Heart right ventricle (tissue), 16 donors: Measurements from ENCODE around the gene SLC37A2. TPM values are rescaled to one million over a fixed set of nuclear protein-coding genes. Genes with fewer than 3 reads are reported as not detected.

ENCODE experiments used
- ATAC-seq, 8 donors: fragments of 200-7000 bp; cut with Tn5 transposase; one replicate each; pipeline ENCODE4 v1.9.1; 2020; ENCODE audit warnings: mild to moderate bottlenecking in 8 of 8, moderate library complexity in 8 of 8, moderate number of reproducible peaks in 1 of 8
- DNase-seq, 2 donors: peaks; one replicate each; pipeline ENCODE4 v3.0.0-alpha.2; 2020
- H3K27ac ChIP-seq, 10 donors: fragments of 200-600 bp; sonication (generic) in 2 of 10; one replicate each; pipeline versions ENCODE4 v1.5.0 to v1.8.0; 2020 to 2022; ENCODE audit warnings: mild to moderate bottlenecking in 3 of 10
- H3K27me3 ChIP-seq, 7 donors: fragments of 200-600 bp; one replicate each; pipeline ENCODE4 v1.8.0; 2021 to 2022; ENCODE audit warnings: mild to moderate bottlenecking in 2 of 7
- H3K36me3 ChIP-seq, 9 donors: fragments of 200-600 bp; sonication (generic) in 1 of 9; one replicate each; pipeline versions ENCODE4 v1.5.0 to v1.8.0; 2020 to 2022; ENCODE audit warnings: mild to moderate bottlenecking in 2 of 9
- H3K4me1 ChIP-seq, 9 donors: fragments of 200-600 bp; sonication (generic) in 1 of 9; one replicate each; pipeline versions ENCODE4 v1.5.0 to v1.8.0; 2020 to 2022; ENCODE audit warnings: mild to moderate bottlenecking in 4 of 9
- H3K4me3 ChIP-seq, 10 donors: fragments of 200-600 bp; sonication (generic) in 2 of 10; one replicate each; pipeline versions ENCODE4 v1.5.0 to v1.8.0; 2020 to 2022; ENCODE audit warnings: mild to moderate bottlenecking in 7 of 10, moderate library complexity in 2 of 10
- H3K9me3 ChIP-seq, 11 donors: fragments of 200-600 bp in 10 of 11; sonication (generic) in 2 of 11; one replicate each; pipeline versions ENCODE4 v1.5.0 to v1.8.0; 2013 to 2022; ENCODE audit warnings: mild to moderate bottlenecking in 2 of 11, control low read depth in 1 of 11, moderate library complexity in 1 of 11
- CTCF ChIP-seq, 9 donors: fragments of 200-600 bp; sonication (generic) in 2 of 9; IDR thresholded peaks; one replicate each; pipeline versions ENCODE4 v1.5.0 to v1.8.0; 2021 to 2022; ENCODE audit warnings: antibody characterized with exemption in 9 of 9, mild to moderate bottlenecking in 5 of 9, moderate library complexity in 1 of 9
- WGBS, 2 donors: extraction: QIAGEN DNeasy Blood & Tissue Kit; methylation state at CpG; one replicate each; pipeline ENCODE4 v1.1.7; 2013; ENCODE audit warnings: inconsistent platforms in 1 of 2; 5-methylcytosine and 5-hydroxymethylcytosine counted together
- intact Hi-C, 10 donors: fragments of 100-400 bp; cut with DNase I; formaldehyde crosslinking; loops; one replicate each; pipeline versions ENCODE4 v1.11.1 to v1.14.2; 2022
- polyA plus RNA-seq, 2 donors: library from polyadenylated mRNA; stranded (reverse); fragments of 200-250 nt; gene quantifications; one replicate each; pipeline ENCODE4 v1.2.3, GENCODE V29; 2013
- total RNA-seq, 10 donors: library from RNA; stranded (reverse); fragmentation: NEBNext Ultra II Directional in 3 of 10; extraction: Animal tissue kit (Norgen Biotek cat#: 25700) in 3 of 10; gene quantifications; one replicate each; pipeline versions ENCODE4 v1.2.1 to v1.2.4, GENCODE V29; 2021 to 2023
- donor health status: Arrhythmogenic right ventricular cardiomyopathy.
- donor health status: ischemic (EF 13 %, LVEDD 7.1; RV severe dilation, severe dysfunction).
- donor health status: healthy with polysubstance abuse.
- donor health status: DM: no; HTN: yes; CAD: no.
- donor health status: DM: no; HTN: no; CAD: no.
- donor health status: ischemic (EF 25% LVEDD 6.9; RV normal size, moderate dysfunction).
- donor health status: ischemic (EF 25% LVEDD 5.7; RV mildly dilated, moderate dysfunction).
- donor health status: healthy.
- donor health status: DM: yes; HTN: yes; CAD: no.
- donor health status: Ischemic cardiomyopathy.
- donor health status: ischemic (EF 35%, LVEDD 5.7; RV mildly dilated, moderate dysfunction).
- donor health status: nonischemic (EF 11% LVEDD 7.7; RV severe dilation, severe dysfunction).
- donor health status: DM: yes; HTN: yes; CAD: no.
- donor health status: PGD.
- donor health status: ischemic (EF 29% LVEDD 5.4; RV normal size, mild dysfunction).
- donor health status: nonischemic (EF 23%, LVEDD 6.1; RV moderate dilation, normal function).

The SLC37A2 gene
- total and polyA plus RNA-seq, 12 donors, result 0.74 to 10.5 (median 1.3) TPM

GRCh38 chr11:125076378-125076945, 13.4 kb downstream of the SLC37A2 start:
- ATAC-seq (no peak), DNase-seq (no peak)
- Histone ChIP-seq H3K27me3 (peaks cover 0 to 33% (median 10%) of the 10 kb centered on the region in 7 donors), H3K36me3 (no peaks in the 10 kb centered on the region), H3K27ac (no peak overlapping the region), H3K4me3 (no peak overlapping the region), H3K4me1 (peaks cover 0 to 26% (median 0%) of the 10 kb centered on the region in 9 donors), H3K9me3 (no peaks in the 10 kb centered on the region)
- 65 to 73% methylated on average over 14 of the region's 14 CpGs for WGBS, 2 donors
- no peak for TF ChIP-seq CTCF (IDR thresholded peaks at IDR 0.05)
- intact Hi-C loops, result no loop called here

GRCh38 chr11:125078016-125078415, 14.9 kb downstream of the SLC37A2 start:
- H3K9me3 ChIP-seq, result no peaks in the 10 kb centered on the region
- peaks cover 0 to 11% (median 0%) of the 10 kb centered on the region in 9 donors for H3K4me1 ChIP-seq
- DNase-seq (no peak), ATAC-seq (no peak)
- WGBS, 2 donors, result 90 to 94% methylated on average over 11 of the region's 11 CpGs
- H3K36me3 ChIP-seq, result no peaks in the 10 kb centered on the region
- no peak overlapping the region for H3K4me3 ChIP-seq
- peaks cover 0 to 37% (median 9%) of the 10 kb centered on the region in 7 donors for H3K27me3 ChIP-seq
- H3K27ac ChIP-seq, result no peak overlapping the region
- no peak for TF ChIP-seq CTCF (IDR thresholded peaks at IDR 0.05)
- intact Hi-C loops, result no loop called here

GRCh38 chr11:125078516-125079140, 15.5 kb downstream of the SLC37A2 start:
- Histone ChIP-seq H3K4me3 (no peak overlapping the region), H3K27ac (no peak overlapping the region), H3K9me3 (no peaks in the 10 kb centered on the region), H3K27me3 (peaks cover 0 to 41% (median 7%) of the 10 kb centered on the region in 7 donors), H3K36me3 (no peaks in the 10 kb centered on the region), H3K4me1 (peaks cover 0 to 7% (median 0%) of the 10 kb centered on the region in 9 donors)
- no peak for TF ChIP-seq CTCF (IDR thresholded peaks at IDR 0.05)
- DNase-seq (no peak), ATAC-seq (no peak)
- intact Hi-C loops, result no loop called here
- WGBS, 2 donors, result 94 to 95% methylated on average over 14 of the region's 14 CpGs

- peaks cover 0 to 7% (median 0%) of the 10 kb centered on the region in 9 donors for H3K4me1 ChIP-seq
- no peaks in the 10 kb centered on the region for H3K36me3 ChIP-seq
- 80 to 81% methylated on average over 18 of the region's 18 CpGs for WGBS, 2 donors
- no peak for TF ChIP-seq CTCF (IDR thresholded peaks at IDR 0.05)
- DNase-seq (no peak), ATAC-seq (no peak)
- H3K9me3 ChIP-seq, result no peaks in the 10 kb centered on the region
- intact Hi-C loops, result no loop called here
- H3K27me3 ChIP-seq, result peaks cover 0 to 38% (median 6%) of the 10 kb centered on the region in 7 donors
- no peak overlapping the region for H3K4me3 ChIP-seq
- no peak overlapping the region for H3K27ac ChIP-seq
These were observed 16.2 kb downstream of the SLC37A2 start for GRCh38 chr11:125079151-125079877.
